Osteoblast (primary cell): ENCODE data around the gene CARD19. TPM values are rescaled to one million over a fixed set of nuclear protein-coding genes. Genes with fewer than 3 reads are reported as not detected.

Source experiments
- DNase-seq: peaks from one replicate; pipeline ENCODE4 v3.0.0; 2011; ENCODE audit warnings: low spot score, mixed read lengths; ENCODE audit not compliant: insufficient read length; ENCODE audit errors: missing footprints
- H2AFZ ChIP-seq: 2 replicates; pipeline ENCODE4 v1.6.0; 2011; ENCODE audit warnings: mild to moderate bottlenecking, low read length
- H3K27ac ChIP-seq: 2 replicates; pipeline ENCODE4 v1.5.1; 2011; ENCODE audit warnings: mild to moderate bottlenecking, low read depth, low read length, moderate library complexity
- H3K27me3 ChIP-seq: 2 replicates; pipeline ENCODE4 v1.6.0; 2012; ENCODE audit warnings: mild to moderate bottlenecking, control low read depth, inconsistent platforms, low read length, moderate library complexity; ENCODE audit not compliant: insufficient read depth
- H3K36me3 ChIP-seq: 2 replicates; pipeline ENCODE4 v1.5.1; 2011; ENCODE audit warnings: mild to moderate bottlenecking, low read length, control low read depth, moderate library complexity; ENCODE audit not compliant: insufficient read depth
- H3K4me1 ChIP-seq: 2 replicates; pipeline ENCODE4 v1.5.1; 2011; ENCODE audit warnings: mild to moderate bottlenecking, low read length, control low read depth, moderate library complexity; ENCODE audit not compliant: insufficient read depth
- H3K4me2 ChIP-seq: 2 replicates; pipeline ENCODE4 v1.6.0; 2011; ENCODE audit warnings: mild to moderate bottlenecking, low read length; ENCODE audit not compliant: insufficient read depth
- H3K4me3 ChIP-seq: fragments of 200-600 bp; sonication (generic); 3 replicates; pipeline ENCODE4 v1.5.1; 2012; ENCODE audit warnings: mild to moderate bottlenecking, low read length, inconsistent platforms; ENCODE audit not compliant: insufficient read depth
- H3K79me2 ChIP-seq: 2 replicates; pipeline ENCODE4 v1.6.0; 2012; ENCODE audit warnings: mild to moderate bottlenecking, low read length, control low read depth, inconsistent platforms; ENCODE audit not compliant: insufficient read depth
- H3K9me3 ChIP-seq: 2 replicates; pipeline ENCODE4 v1.5.1; 2011; ENCODE audit warnings: low read depth, low read length, control low read depth
- H4K20me1 ChIP-seq: 2 replicates; pipeline ENCODE4 v1.6.0; 2012; ENCODE audit warnings: mild to moderate bottlenecking, low read length, control low read depth; ENCODE audit not compliant: insufficient read depth
- CTCF ChIP-seq: IDR thresholded peaks from 2 replicates; pipeline ENCODE4 v1.5.1; 2011; ENCODE audit warnings: mild to moderate bottlenecking, low read depth, low read length, moderate library complexity; ENCODE audit errors: extremely low read depth
- total RNA-seq: library from RNA; depleted of rRNA; stranded (reverse); fragments of >200 nt; gene quantifications from 2 replicates; pipeline ENCODE4 v1.2.3, GENCODE V29; 2012

Gene CARD19
- total RNA-seq, 1 donor: 38.4 TPM

- H3K4me3 ChIP-seq: peak overlapping the region; percentile 30
- H3K79me2 ChIP-seq: no peaks in the 10 kb centered on the region
- no peak for DNase-seq
- peak overlapping the region; percentile 66 for H3K27ac ChIP-seq
- H3K9me3 ChIP-seq: no peaks in the 10 kb centered on the region
- H4K20me1 ChIP-seq: no peaks in the 10 kb centered on the region
- H3K4me1 ChIP-seq: peaks cover 19% of the 10 kb centered on the region
- H3K36me3 ChIP-seq: peaks cover 2% of the 10 kb centered on the region
- TF ChIP-seq CTCF: no peak
- H3K4me2 ChIP-seq: peak overlapping the region; percentile 65
- H2AFZ ChIP-seq: peak overlapping the region; percentile 63
- H3K27me3 ChIP-seq: no peaks in the 10 kb centered on the region
Observed at GRCh38 chr9:93119703-93119952, 23.6 kb downstream of the CARD19 start.

GRCh38 chr9:93119953-93120845 is 24.2 kb downstream of the CARD19 start:
- Histone ChIP-seq H2AFZ (peak overlapping the region; percentile 63), H3K9me3 (no peaks in the 10 kb centered on the region), H3K27ac (peak overlapping the region; percentile 66), H3K27me3 (no peaks in the 10 kb centered on the region), H3K79me2 (no peaks in the 10 kb centered on the region), H3K4me3 (peak overlapping the region; percentile 30), H3K4me2 (peak overlapping the region; percentile 65), H4K20me1 (no peaks in the 10 kb centered on the region), H3K4me1 (peaks cover 19% of the 10 kb centered on the region), H3K36me3 (peaks cover 2% of the 10 kb centered on the region)
- TF ChIP-seq CTCF: peak; percentile 26
- peak; percentile 99 for DNase-seq

GRCh38 chr9:93120846-93121315 is 24.9 kb downstream of the CARD19 start:
- H3K27me3 ChIP-seq: no peaks in the 10 kb centered on the region
- H3K27ac ChIP-seq: no peak overlapping the region
- H3K9me3 ChIP-seq: no peaks in the 10 kb centered on the region
- no peak overlapping the region for H3K4me3 ChIP-seq
- DNase-seq: peak; percentile 79
- peaks cover 2% of the 10 kb centered on the region for H3K36me3 ChIP-seq
- H4K20me1 ChIP-seq: no peaks in the 10 kb centered on the region
- TF ChIP-seq CTCF: no peak
- no peak overlapping the region for H2AFZ ChIP-seq
- H3K79me2 ChIP-seq: no peaks in the 10 kb centered on the region
- H3K4me2 ChIP-seq: no peak overlapping the region
- H3K4me1 ChIP-seq: peaks cover 19% of the 10 kb centered on the region
